ENCODE measurements around the gene OSBPL2.

DNA sequence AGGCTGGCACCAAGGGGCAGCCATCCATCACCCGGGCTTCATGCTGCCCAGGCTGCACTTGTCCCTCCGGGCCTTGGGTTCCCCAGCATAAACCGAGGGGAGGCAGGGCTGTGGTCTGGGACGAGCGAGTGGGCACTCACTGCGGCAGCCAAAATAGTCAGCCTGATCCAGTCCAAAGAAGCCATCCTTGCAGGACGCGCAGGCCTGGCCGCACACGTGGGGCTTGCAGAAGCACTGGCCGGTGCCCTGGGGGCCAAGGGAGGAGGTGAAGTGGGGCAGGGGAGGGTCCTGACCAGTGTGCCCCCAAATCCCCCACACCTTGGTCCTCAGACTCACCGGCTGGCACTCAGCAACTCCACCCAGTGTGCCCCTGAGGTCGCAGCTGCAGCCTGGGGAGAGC lies 96.6 kb downstream of the OSBPL2 start:
- TF ChIP-seq, protein P1, sequence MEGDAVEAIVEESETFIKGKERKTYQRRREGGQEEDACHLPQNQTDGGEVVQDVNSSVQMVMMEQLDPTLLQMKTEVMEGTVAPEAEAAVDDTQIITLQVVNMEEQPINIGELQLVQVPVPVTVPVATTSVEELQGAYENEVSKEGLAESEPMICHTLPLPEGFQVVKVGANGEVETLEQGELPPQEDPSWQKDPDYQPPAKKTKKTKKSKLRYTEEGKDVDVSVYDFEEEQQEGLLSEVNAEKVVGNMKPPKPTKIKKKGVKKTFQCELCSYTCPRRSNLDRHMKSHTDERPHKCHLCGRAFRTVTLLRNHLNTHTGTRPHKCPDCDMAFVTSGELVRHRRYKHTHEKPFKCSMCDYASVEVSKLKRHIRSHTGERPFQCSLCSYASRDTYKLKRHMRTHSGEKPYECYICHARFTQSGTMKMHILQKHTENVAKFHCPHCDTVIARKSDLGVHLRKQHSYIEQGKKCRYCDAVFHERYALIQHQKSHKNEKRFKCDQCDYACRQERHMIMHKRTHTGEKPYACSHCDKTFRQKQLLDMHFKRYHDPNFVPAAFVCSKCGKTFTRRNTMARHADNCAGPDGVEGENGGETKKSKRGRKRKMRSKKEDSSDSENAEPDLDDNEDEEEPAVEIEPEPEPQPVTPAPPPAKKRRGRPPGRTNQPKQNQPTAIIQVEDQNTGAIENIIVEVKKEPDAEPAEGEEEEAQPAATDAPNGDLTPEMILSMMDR (conservative IDR thresholded peaks at IDR 0.05; ENCODE audit: low read depth in 2 of 2): no peak
- no peak for TF ChIP-seq POLR2AphosphoS5 (IDR thresholded peaks at IDR 0.05; ENCODE audit: low read depth)
- TF ChIP-seq EZH2 (IDR thresholded peaks at IDR 0.05; ENCODE audit: low read depth, unreplicated experiment): no peak
- TF ChIP-seq, protein P2, sequence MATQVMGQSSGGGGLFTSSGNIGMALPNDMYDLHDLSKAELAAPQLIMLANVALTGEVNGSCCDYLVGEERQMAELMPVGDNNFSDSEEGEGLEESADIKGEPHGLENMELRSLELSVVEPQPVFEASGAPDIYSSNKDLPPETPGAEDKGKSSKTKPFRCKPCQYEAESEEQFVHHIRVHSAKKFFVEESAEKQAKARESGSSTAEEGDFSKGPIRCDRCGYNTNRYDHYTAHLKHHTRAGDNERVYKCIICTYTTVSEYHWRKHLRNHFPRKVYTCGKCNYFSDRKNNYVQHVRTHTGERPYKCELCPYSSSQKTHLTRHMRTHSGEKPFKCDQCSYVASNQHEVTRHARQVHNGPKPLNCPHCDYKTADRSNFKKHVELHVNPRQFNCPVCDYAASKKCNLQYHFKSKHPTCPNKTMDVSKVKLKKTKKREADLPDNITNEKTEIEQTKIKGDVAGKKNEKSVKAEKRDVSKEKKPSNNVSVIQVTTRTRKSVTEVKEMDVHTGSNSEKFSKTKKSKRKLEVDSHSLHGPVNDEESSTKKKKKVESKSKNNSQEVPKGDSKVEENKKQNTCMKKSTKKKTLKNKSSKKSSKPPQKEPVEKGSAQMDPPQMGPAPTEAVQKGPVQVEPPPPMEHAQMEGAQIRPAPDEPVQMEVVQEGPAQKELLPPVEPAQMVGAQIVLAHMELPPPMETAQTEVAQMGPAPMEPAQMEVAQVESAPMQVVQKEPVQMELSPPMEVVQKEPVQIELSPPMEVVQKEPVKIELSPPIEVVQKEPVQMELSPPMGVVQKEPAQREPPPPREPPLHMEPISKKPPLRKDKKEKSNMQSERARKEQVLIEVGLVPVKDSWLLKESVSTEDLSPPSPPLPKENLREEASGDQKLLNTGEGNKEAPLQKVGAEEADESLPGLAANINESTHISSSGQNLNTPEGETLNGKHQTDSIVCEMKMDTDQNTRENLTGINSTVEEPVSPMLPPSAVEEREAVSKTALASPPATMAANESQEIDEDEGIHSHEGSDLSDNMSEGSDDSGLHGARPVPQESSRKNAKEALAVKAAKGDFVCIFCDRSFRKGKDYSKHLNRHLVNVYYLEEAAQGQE (IDR thresholded peaks at IDR 0.05; ENCODE audit: unreplicated experiment): no peak
- no peak for TF ChIP-seq EZH2phosphoT487 (IDR thresholded peaks at IDR 0.05; ENCODE audit: unreplicated experiment)
- no peak for TF ChIP-seq JUNB (IDR thresholded peaks at IDR 0.05; ENCODE audit: unreplicated experiment)
- TF ChIP-seq STAT1 (IDR thresholded peaks at IDR 0.05; ENCODE audit: unreplicated experiment): no peak
- TF ChIP-seq CREB1 (CRISPR knock-in tag; IDR thresholded peaks at IDR 0.05; ENCODE audit: low read depth): no peak
- TF ChIP-seq ZNF114 (CRISPR knock-in tag; IDR thresholded peaks at IDR 0.05): no peak
- TF ChIP-seq, protein P3, sequence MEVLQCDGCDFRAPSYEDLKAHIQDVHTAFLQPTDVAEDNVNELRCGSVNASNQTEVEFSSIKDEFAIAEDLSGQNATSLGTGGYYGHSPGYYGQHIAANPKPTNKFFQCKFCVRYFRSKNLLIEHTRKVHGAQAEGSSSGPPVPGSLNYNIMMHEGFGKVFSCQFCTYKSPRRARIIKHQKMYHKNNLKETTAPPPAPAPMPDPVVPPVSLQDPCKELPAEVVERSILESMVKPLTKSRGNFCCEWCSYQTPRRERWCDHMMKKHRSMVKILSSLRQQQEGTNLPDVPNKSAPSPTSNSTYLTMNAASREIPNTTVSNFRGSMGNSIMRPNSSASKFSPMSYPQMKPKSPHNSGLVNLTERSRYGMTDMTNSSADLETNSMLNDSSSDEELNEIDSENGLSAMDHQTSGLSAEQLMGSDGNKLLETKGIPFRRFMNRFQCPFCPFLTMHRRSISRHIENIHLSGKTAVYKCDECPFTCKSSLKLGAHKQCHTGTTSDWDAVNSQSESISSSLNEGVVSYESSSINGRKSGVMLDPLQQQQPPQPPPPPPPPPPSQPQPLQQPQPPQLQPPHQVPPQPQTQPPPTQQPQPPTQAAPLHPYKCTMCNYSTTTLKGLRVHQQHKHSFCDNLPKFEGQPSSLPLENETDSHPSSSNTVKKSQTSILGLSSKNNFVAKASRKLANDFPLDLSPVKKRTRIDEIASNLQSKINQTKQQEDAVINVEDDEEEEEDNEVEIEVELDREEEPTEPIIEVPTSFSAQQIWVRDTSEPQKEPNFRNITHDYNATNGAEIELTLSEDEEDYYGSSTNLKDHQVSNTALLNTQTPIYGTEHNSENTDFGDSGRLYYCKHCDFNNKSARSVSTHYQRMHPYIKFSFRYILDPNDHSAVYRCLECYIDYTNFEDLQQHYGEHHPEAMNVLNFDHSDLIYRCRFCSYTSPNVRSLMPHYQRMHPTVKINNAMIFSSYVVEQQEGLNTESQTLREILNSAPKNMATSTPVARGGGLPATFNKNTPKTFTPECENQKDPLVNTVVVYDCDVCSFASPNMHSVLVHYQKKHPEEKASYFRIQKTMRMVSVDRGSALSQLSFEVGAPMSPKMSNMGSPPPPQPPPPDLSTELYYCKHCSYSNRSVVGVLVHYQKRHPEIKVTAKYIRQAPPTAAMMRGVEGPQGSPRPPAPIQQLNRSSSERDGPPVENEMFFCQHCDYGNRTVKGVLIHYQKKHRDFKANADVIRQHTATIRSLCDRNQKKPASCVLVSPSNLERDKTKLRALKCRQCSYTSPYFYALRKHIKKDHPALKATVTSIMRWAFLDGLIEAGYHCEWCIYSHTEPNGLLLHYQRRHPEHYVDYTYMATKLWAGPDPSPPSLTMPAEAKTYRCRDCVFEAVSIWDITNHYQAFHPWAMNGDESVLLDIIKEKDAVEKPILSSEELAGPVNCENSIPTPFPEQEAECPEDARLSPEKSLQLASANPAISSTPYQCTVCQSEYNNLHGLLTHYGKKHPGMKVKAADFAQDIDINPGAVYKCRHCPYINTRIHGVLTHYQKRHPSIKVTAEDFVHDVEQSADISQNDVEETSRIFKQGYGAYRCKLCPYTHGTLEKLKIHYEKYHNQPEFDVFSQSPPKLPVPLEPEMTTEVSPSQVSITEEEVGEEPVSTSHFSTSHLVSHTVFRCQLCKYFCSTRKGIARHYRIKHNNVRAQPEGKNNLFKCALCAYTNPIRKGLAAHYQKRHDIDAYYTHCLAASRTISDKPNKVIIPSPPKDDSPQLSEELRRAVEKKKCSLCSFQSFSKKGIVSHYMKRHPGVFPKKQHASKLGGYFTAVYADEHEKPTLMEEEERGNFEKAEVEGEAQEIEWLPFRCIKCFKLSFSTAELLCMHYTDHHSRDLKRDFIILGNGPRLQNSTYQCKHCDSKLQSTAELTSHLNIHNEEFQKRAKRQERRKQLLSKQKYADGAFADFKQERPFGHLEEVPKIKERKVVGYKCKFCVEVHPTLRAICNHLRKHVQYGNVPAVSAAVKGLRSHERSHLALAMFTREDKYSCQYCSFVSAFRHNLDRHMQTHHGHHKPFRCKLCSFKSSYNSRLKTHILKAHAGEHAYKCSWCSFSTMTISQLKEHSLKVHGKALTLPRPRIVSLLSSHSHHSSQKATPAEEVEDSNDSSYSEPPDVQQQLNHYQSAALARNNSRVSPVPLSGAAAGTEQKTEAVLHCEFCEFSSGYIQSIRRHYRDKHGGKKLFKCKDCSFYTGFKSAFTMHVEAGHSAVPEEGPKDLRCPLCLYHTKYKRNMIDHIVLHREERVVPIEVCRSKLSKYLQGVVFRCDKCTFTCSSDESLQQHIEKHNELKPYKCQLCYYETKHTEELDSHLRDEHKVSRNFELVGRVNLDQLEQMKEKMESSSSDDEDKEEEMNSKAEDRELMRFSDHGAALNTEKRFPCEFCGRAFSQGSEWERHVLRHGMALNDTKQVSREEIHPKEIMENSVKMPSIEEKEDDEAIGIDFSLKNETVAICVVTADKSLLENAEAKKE (CRISPR knock-in tag; IDR thresholded peaks at IDR 0.05): no peak

Data from GM23338 (cell line).